ENCODE measurements around the gene ZC3HAV1.

Gene ZC3HAV1

DNA sequence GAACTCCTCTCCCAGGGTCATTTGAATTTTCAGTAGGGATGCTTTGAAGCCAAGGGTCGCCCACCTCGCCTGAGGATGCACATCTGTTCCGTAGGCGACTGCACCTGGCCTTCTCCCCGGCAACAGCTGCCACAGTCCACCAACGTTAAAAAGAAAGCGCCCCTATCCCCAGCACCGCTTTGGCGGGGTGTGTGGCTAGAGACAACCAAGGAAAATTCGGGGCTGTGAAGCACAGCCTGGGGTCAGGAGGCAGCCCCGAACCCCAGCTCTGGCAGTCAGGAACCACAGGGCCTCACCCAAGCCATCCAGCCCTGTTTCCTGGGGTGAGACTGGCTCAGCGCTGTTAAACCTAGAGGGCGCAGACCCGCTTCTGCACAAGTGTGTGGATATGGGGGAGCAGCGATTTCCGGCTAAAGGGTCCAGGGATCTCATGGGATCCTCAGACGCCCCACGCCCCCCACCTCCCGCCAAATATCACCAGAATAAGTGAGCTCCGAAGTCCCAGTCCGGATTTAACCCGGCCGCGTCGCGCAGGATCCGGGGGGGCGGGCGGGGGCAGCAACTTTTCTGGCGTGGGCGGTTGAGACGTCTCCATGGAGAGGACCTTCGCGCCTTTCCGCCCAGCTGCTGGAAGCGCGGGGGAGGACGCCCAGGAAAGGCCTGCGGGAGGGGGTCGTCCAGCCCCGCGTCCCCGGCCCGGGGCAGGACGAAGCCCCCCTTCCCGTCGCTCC is 74.5 kb downstream of the ZC3HAV1 start:
- TF ChIP-seq, protein P1, sequence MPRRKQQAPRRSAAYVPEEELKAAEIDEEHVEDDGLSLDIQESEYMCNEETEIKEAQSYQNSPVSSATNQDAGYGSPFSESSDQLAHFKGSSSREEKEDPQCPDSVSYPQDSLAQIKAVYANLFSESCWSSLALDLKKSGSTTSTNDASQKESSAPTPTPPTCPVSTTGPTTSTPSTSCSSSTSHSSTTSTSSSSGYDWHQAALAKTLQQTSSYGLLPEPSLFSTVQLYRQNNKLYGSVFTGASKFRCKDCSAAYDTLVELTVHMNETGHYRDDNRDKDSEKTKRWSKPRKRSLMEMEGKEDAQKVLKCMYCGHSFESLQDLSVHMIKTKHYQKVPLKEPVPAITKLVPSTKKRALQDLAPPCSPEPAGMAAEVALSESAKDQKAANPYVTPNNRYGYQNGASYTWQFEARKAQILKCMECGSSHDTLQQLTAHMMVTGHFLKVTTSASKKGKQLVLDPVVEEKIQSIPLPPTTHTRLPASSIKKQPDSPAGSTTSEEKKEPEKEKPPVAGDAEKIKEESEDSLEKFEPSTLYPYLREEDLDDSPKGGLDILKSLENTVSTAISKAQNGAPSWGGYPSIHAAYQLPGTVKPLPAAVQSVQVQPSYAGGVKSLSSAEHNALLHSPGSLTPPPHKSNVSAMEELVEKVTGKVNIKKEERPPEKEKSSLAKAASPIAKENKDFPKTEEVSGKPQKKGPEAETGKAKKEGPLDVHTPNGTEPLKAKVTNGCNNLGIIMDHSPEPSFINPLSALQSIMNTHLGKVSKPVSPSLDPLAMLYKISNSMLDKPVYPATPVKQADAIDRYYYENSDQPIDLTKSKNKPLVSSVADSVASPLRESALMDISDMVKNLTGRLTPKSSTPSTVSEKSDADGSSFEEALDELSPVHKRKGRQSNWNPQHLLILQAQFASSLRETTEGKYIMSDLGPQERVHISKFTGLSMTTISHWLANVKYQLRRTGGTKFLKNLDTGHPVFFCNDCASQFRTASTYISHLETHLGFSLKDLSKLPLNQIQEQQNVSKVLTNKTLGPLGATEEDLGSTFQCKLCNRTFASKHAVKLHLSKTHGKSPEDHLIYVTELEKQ (tag by site-specific recombination; IDR thresholded peaks at IDR 0.05; ENCODE audit: borderline replicate concordance), result no peak
- TF ChIP-seq MZF1 (tag by site-specific recombination; IDR thresholded peaks at IDR 0.05; ENCODE audit: borderline replicate concordance) (no peak), ZNF621 (tag by site-specific recombination; IDR thresholded peaks at IDR 0.05) (no peak)
- Histone ChIP-seq H3K4me3 (ENCODE audit: low read depth, low read length) (no peak overlapping the region), H3K4me1 (ENCODE audit: control insufficient read depth, insufficient read depth, low read length) (no peaks in the 10 kb centered on the region), H3K27ac (ENCODE audit: extremely low read depth, low read depth, low read length) (no peak overlapping the region), H3K9me3 (ENCODE audit: control insufficient read depth, insufficient read depth, low read depth, low read length) (no peaks in the 10 kb centered on the region), H3K36me3 (ENCODE audit: control insufficient read depth in 2 of 2, insufficient read depth in 1 of 2, low read length in 2 of 2) (peaks cover 0 to 9% of the 10 kb centered on the region in 2 experiments; a peak in 1 of 3 replicates)
- CTCF ChIA-PET, result no interaction called here
- POLR2A ChIA-PET, result interaction anchor here (0.5 kb wide), 1 partner anchor 101 kb away, joined by 3 read pairs; no protein-coding TSS in a partner anchor

DNA sequence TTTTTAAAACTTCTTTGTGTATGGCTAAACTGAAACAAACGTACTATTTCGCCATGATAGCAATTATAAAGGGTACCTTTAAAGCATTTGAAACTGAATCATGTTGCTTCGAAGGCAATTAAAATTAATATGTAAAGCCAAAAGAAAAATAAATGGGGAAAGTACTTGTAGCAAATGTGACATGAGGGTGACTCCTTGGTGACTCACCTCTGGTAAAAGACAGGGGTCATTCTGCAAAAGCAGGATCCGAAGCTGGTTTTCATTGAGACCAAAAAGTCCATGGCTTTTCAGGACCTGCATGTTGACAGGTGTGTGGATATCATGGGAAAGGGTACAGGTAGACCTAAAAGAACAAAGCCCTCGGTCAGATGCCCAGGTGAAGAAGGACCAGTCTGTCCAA is 75.2 kb downstream of the ZC3HAV1 start:
- POLR2A ChIA-PET, result no interaction called here
- Histone ChIP-seq H3K4me3 (ENCODE audit: low read depth, low read length) (no peak overlapping the region), H3K4me1 (ENCODE audit: control insufficient read depth, insufficient read depth, low read length) (no peaks in the 10 kb centered on the region), H3K27ac (ENCODE audit: extremely low read depth, low read depth, low read length) (no peak overlapping the region), H3K9me3 (ENCODE audit: control insufficient read depth, insufficient read depth, low read depth, low read length) (no peaks in the 10 kb centered on the region), H3K36me3 (ENCODE audit: control insufficient read depth in 2 of 2, insufficient read depth in 1 of 2, low read length in 2 of 2) (peaks cover 0 to 12% of the 10 kb centered on the region in 2 experiments; a peak in 1 of 3 replicates)
- no peak for TF ChIP-seq HOXC10 (CRISPR knock-in tag; IDR thresholded peaks at IDR 0.05)
- no peak for TF ChIP-seq GFI1B (tag by site-specific recombination; IDR thresholded peaks at IDR 0.05)
- no peak for TF ChIP-seq ZNF404 (tag by site-specific recombination; IDR thresholded peaks at IDR 0.05)
- TF ChIP-seq, protein P2, sequence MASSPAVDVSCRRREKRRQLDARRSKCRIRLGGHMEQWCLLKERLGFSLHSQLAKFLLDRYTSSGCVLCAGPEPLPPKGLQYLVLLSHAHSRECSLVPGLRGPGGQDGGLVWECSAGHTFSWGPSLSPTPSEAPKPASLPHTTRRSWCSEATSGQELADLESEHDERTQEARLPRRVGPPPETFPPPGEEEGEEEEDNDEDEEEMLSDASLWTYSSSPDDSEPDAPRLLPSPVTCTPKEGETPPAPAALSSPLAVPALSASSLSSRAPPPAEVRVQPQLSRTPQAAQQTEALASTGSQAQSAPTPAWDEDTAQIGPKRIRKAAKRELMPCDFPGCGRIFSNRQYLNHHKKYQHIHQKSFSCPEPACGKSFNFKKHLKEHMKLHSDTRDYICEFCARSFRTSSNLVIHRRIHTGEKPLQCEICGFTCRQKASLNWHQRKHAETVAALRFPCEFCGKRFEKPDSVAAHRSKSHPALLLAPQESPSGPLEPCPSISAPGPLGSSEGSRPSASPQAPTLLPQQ (tag by site-specific recombination; IDR thresholded peaks at IDR 0.05), result no peak
- no peak for TF ChIP-seq ZNF426 (tag by site-specific recombination; IDR thresholded peaks at IDR 0.05)
- CTCF ChIA-PET, result no interaction called here

DNA sequence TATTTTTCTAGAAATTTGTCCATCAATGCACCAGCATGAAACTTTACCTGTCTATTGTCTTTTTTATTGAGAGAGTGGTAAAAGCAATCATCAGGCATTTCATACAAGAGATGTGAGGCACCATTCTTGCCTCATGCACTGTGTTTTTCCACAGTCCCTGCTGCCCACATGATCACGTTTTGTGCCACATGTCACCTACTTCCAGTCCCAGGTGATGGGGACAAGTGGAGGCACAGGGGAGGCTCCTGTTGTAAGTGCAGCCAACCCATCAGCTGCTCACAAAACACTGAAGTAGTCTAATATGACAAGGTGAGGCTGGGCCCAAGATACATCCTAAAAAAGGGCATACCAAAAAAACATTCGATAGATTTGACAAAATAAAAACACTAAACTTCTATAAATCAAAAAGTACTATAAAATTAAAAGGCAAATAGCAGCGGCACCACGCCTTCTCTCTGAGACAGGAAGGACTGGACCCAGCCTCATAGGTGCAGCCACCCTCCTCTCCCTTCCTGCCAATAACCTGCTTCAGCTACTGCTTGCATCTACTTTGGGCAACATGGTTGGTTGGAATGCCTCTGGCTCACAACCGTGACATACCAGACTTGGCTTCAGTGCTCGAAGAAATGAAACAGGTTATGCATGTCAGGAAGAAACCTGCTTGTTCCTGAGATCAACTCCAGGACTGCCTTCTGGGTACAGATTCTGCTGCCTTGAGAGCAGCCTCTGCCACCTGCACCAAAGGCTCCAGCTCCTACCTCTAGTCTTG is 76.0 kb downstream of the ZC3HAV1 start:
- H3K27ac ChIP-seq (ENCODE audit: extremely low read depth, low read depth, low read length), result no peak overlapping the region

More for the DNA sequence above, 76.0 kb downstream of the ZC3HAV1 start:
- Histone ChIP-seq H3K4me1 (ENCODE audit: control insufficient read depth, insufficient read depth, low read length) (no peaks in the 10 kb centered on the region), H3K4me3 (ENCODE audit: low read depth, low read length) (no peak overlapping the region), H3K36me3 (ENCODE audit: control insufficient read depth in 2 of 2, insufficient read depth in 1 of 2, low read length in 2 of 2) (peaks cover 0 to 15% of the 10 kb centered on the region in 2 experiments; a peak in 1 of 3 replicates), H3K9me3 (ENCODE audit: control insufficient read depth, insufficient read depth, low read depth, low read length) (no peaks in the 10 kb centered on the region)
- TF ChIP-seq, protein P3, sequence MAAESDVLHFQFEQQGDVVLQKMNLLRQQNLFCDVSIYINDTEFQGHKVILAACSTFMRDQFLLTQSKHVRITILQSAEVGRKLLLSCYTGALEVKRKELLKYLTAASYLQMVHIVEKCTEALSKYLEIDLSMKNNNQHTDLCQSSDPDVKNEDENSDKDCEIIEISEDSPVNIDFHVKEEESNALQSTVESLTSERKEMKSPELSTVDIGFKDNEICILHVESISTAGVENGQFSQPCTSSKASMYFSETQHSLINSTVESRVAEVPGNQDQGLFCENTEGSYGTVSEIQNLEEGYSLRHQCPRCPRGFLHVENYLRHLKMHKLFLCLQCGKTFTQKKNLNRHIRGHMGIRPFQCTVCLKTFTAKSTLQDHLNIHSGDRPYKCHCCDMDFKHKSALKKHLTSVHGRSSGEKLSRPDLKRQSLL (tag by site-specific recombination; IDR thresholded peaks at IDR 0.05), result no peak
- no peak for TF ChIP-seq ZNF19 (tag by site-specific recombination; IDR thresholded peaks at IDR 0.05; ENCODE audit: low read depth)
- no peak for TF ChIP-seq PRDM1 (tag by site-specific recombination; IDR thresholded peaks at IDR 0.05)
- TF ChIP-seq OSR2 (tag by site-specific recombination; IDR thresholded peaks at IDR 0.05), result no peak
- TF ChIP-seq IKZF3 (tag by site-specific recombination; IDR thresholded peaks at IDR 0.05), result no peak
- TF ChIP-seq ZNF423 (tag by site-specific recombination; IDR thresholded peaks at IDR 0.05), result no peak
- no peak for TF ChIP-seq ZBTB8A (tag by site-specific recombination; IDR thresholded peaks at IDR 0.05)
- ChIA-PET POLR2A (no interaction called here), CTCF (no interaction called here)

Data from HEK293 (cell line).